HS-27A (cell line): ENCODE measurements around the gene ACMSD.

Experiments used
- DNase-seq: peaks from one replicate; pipeline ENCODE4 v3.0.0-alpha.2; 2012; ENCODE audit warnings: low read depth, missing footprints

ACMSD gene

DNA sequence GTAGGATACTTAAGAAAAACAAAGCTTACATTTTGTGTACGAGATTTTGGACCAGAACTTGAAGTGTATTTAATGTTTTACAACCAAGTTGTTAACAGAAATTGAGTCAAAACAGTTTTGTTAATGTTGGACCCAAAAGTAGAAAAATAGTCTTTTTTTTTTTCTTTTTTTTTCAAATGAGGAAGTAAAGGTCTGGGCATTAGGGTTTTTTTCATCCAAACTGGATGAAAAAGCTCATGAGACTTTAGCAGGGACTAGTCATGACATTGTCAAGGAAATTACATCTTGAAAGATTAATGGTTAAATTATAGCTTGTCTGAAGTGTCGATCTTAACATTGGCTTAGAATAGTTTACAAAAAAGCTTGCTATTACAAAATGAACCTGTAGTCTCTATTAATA lies 112.5 kb downstream of the ACMSD start:
- no peak for DNase-seq
